Astrocyte of the hippocampus (primary cell): Measurements from ENCODE around the gene TP73.
A peak's percentile ranks its signal among the peaks of the same experiment; 100 is the strongest.

ENCODE experiments used
- DNase-seq: peaks from one replicate; pipeline ENCODE4 v3.0.0; 2011; ENCODE audit warnings: low read depth, low spot score

TP73 gene

GRCh38 chr1:3634059-3634800 is 18.1 kb upstream of the TP73 start:
- no peak for DNase-seq

GRCh38 chr1:3636080-3636479 is 16.2 kb upstream of the TP73 start:
- DNase-seq, result no peak

- DNase-seq, result no peak
Measured at GRCh38 chr1:3636531-3636930, 15.8 kb upstream of the TP73 start.

- no peak for DNase-seq
Measured at GRCh38 chr1:3638027-3638426, 14.3 kb upstream of the TP73 start.

- DNase-seq, result no peak
Measured at GRCh38 chr1:3638676-3639075, 13.6 kb upstream of the TP73 start.

- DNase-seq, result no peak
Measured at GRCh38 chr1:3639397-3639911, 12.9 kb upstream of the TP73 start.

- DNase-seq, result no peak
Measured at GRCh38 chr1:3640121-3640837, 12.0 kb upstream of the TP73 start.

GRCh38 chr1:3641046-3641760 is 11.1 kb upstream of the TP73 start:
- DNase-seq, result no peak

GRCh38 chr1:3641816-3642215 is 10.5 kb upstream of the TP73 start:
- no peak for DNase-seq

GRCh38 chr1:3642919-3643675 is 9.2 kb upstream of the TP73 start:
- DNase-seq, result no peak

- no peak for DNase-seq
Measured at GRCh38 chr1:3644273-3644672, 8.0 kb upstream of the TP73 start.

- no peak for DNase-seq
Measured at GRCh38 chr1:3645247-3645646, 7.1 kb upstream of the TP73 start.

GRCh38 chr1:3645666-3646355 is 6.5 kb upstream of the TP73 start:
- no peak for DNase-seq

- DNase-seq, result no peak
Measured at GRCh38 chr1:3646596-3646995, 5.7 kb upstream of the TP73 start.

GRCh38 chr1:3649342-3650247 is 2.7 kb upstream of the TP73 start, which contains the start of gene WRAP73:
Gene WRAP73, minus strand, starts transcription at chr1:3650103. Its CDS starts 104 bp downstream, at chr1:3649999.
- peak; percentile 96 for DNase-seq

GRCh38 chr1:3650248-3651025 is 1.9 kb upstream of the TP73 start:
- DNase-seq, result no peak

GRCh38 chr1:3651026-3651929 is 1.0 kb upstream of the TP73 start:
- DNase-seq, result peak; percentile 35
